MCF 10A (cell line): ENCODE data around the gene FGGY. TPM values are rescaled to one million over a fixed set of nuclear protein-coding genes. Genes with fewer than 3 reads are reported as not detected.

Source experiments
- BruUV-seq: library from RNA; stranded (reverse); fragments of 400-500 nt; replicated peaks from 2 replicates; lab custom pipeline; 2021; lab: Mats Ljungman, UMichigan
- CTCF ChIA-PET: fragments of 300-600 bp; sonication (Branson Sonifier 250); formaldehyde crosslinking; extraction: SDS; loops from one replicate; lab custom pipeline; 2021; ENCODE audit warnings: antibody characterized with exemption, inconsistent platforms; lab: Yijun Ruan, JAX
- POLR2A ChIA-PET: fragments of 300-600, 350-650 bp; sonication (Branson Sonifier 250); formaldehyde crosslinking; extraction: SDS; loops from one replicate; lab custom pipeline; 2020; ENCODE audit warnings: antibody characterized with exemption, inconsistent platforms; lab: Yijun Ruan, JAX
- DNase-seq: peaks from one replicate; pipeline ENCODE4 v3.0.0-alpha.2; 2018; ENCODE audit not compliant: unreplicated experiment
- H3K27ac Mint-ChIP-seq: one replicate; pipeline ENCODE4 v1.8.0; 2022; ENCODE audit warnings: mild to moderate bottlenecking, low read depth, mixed read lengths; ENCODE audit not compliant: unreplicated experiment
- H3K27me3 Mint-ChIP-seq: one replicate; pipeline ENCODE4 v1.8.0; 2022; ENCODE audit warnings: mixed read lengths; ENCODE audit not compliant: insufficient read depth, unreplicated experiment
- H3K36me3 Mint-ChIP-seq: one replicate; pipeline ENCODE4 v1.8.0; 2022; ENCODE audit warnings: mild to moderate bottlenecking, moderate library complexity, mixed read lengths; ENCODE audit not compliant: insufficient read depth, unreplicated experiment
- H3K4me1 Mint-ChIP-seq: one replicate; pipeline ENCODE4 v1.8.0; 2022; ENCODE audit warnings: mixed read lengths; ENCODE audit not compliant: insufficient read depth, unreplicated experiment
- H3K4me3 Mint-ChIP-seq: one replicate; pipeline ENCODE4 v1.8.0; 2022; ENCODE audit warnings: mild to moderate bottlenecking, moderate library complexity, mixed read lengths; ENCODE audit not compliant: unreplicated experiment
- H3K9me3 Mint-ChIP-seq: one replicate; pipeline ENCODE4 v1.8.0; 2022; ENCODE audit warnings: mixed read lengths; ENCODE audit not compliant: unreplicated experiment
- CTCF ChIP-seq: fragments of 200-600 bp; IDR thresholded peaks from one replicate; pipeline ENCODE4 v1.8.0; 2022; ENCODE audit warnings: antibody characterized with exemption, mild to moderate bottlenecking; ENCODE audit not compliant: unreplicated experiment
- intact Hi-C: fragments of 100-400 bp; cut with micrococcal nuclease; formaldehyde crosslinking; loops from 2 replicates; pipeline ENCODE4 v1.14.1; 2022
- total RNA-seq: library from RNA; stranded (reverse); gene quantifications from 2 replicates; pipeline ENCODE4 v1.2.3, GENCODE V29; 2022

The FGGY gene
- total RNA-seq, 1 experiment from 2014 or later = 10.6 TPM

DNA sequence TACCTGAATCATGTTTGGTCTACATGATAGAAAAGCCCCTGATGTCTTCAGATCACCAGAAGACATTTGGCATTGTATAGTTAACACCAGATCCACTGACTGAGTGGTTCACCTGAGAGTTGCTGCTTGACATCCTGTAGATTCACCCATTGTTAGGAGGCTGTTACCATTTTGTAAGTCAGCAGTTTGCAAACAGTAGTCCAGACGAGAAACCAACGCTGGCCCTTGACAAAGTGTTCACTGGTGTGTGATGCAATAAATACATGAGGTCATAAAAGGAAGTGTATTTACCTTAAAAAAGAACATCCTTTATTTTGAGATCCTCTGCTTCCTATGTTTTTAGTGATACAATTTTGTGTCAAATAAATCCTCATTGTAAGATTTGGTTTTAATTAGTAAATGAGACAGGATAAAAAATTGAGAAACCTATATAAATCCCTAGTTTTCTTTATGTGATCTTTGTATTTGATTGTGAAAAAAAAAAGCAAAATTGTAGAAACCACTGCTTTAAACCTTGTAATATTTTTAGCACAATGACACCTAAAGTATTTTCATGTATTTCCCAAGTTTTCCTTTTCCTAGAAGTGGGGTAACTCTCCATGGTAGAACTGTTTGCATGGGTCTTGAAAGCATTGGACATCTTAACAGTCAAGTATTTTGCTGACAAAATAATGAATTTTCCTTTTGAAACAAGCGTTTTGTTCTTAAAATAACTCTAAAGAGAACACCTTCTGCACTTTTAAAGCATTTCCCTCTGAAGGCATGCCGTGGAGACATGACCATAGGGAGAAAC lies 204.3 kb downstream of the FGGY start:
- peaks cover 6% of the 10 kb centered on the region for H3K36me3 Mint-ChIP-seq
- no peak overlapping the region for H3K4me3 Mint-ChIP-seq
- intact Hi-C loops = no loop called here
- no peak overlapping the region for H3K27ac Mint-ChIP-seq
- peaks cover 26% of the 10 kb centered on the region for H3K4me1 Mint-ChIP-seq
- peak; percentile 24 for DNase-seq
- H3K9me3 Mint-ChIP-seq = peaks cover 3% of the 10 kb centered on the region
- no TSS peak for BruUV-seq
- no peaks in the 10 kb centered on the region for H3K27me3 Mint-ChIP-seq
- TF ChIP-seq CTCF = no peak
- ChIA-PET POLR2A (interaction anchor here (0.5 to 1.8 kb wide), 4 partner anchors 16 to 720 kb away, joined by 3 to 9 read pairs (median 4); no protein-coding TSS in a partner anchor), CTCF (no interaction called here)

GRCh38 chr1:59502009-59502691 lies 205.3 kb downstream of the FGGY start:
- Mint-ChIP-seq H3K36me3 (peaks cover 6% of the 10 kb centered on the region), H3K4me1 (peaks cover 26% of the 10 kb centered on the region), H3K27me3 (no peaks in the 10 kb centered on the region), H3K27ac (peak overlapping the region; percentile 7), H3K9me3 (no peaks in the 10 kb centered on the region), H3K4me3 (no peak overlapping the region)
- BruUV-seq = no TSS peak
- CTCF ChIA-PET = interaction anchor here (0.6 to 1.4 kb wide), 5 partner anchors 56 to 472 kb away, joined by 3 to 8 read pairs (median 3); no protein-coding TSS in a partner anchor
- POLR2A ChIA-PET = interaction anchor here (0.6 to 1.8 kb wide), 13 partner anchors 17 to 1640 kb away, joined by 3 to 9 read pairs (median 4); no protein-coding TSS in a partner anchor
- intact Hi-C loops = no loop called here
- peak; percentile 62 for DNase-seq
- TF ChIP-seq CTCF = no peak

GRCh38 chr1:59504276-59504675 lies 207.4 kb downstream of the FGGY start:
- ChIA-PET CTCF (interaction anchor here (0.6 kb wide), 1 partner anchor 236 kb away, joined by 3 read pairs; no protein-coding TSS in a partner anchor), POLR2A (no interaction called here)
- Mint-ChIP-seq H3K36me3 (no peaks in the 10 kb centered on the region), H3K4me3 (no peak overlapping the region), H3K9me3 (peaks cover 6% of the 10 kb centered on the region), H3K27ac (no peak overlapping the region), H3K27me3 (no peaks in the 10 kb centered on the region), H3K4me1 (peaks cover 24% of the 10 kb centered on the region)
- no peak for DNase-seq
- no peak for TF ChIP-seq CTCF
- no TSS peak for BruUV-seq
- intact Hi-C loops = no loop called here

DNA sequence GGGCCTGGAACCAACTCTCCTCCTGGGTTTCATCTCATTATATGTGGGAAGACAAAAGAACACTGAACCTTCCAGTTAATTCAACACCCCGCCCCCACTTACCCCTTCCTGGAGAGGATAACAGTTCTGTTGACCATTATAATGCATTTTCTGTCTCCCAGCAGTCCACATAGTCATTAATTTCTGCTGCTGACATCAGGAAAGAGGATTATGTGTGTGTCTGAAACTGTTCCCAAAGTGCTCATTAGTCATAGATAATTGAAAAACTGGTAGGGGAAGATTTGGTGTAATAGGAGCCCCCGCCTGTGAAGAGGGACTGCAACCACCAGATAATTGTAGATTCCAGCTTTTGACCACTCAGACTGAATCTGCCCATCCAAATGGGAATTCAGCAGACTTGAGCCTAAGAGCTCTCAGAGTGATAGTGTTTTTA lies 208.7 kb downstream of the FGGY start:
- H3K9me3 Mint-ChIP-seq = peaks cover 6% of the 10 kb centered on the region
- no peak for TF ChIP-seq CTCF
- ChIA-PET CTCF (no interaction called here), POLR2A (no interaction called here)
- no peak for DNase-seq
- H3K27ac Mint-ChIP-seq = no peak overlapping the region
- peaks cover 13% of the 10 kb centered on the region for H3K4me1 Mint-ChIP-seq
- H3K27me3 Mint-ChIP-seq = no peaks in the 10 kb centered on the region
- BruUV-seq = no TSS peak
- intact Hi-C loops = no loop called here
- H3K36me3 Mint-ChIP-seq = no peaks in the 10 kb centered on the region
- H3K4me3 Mint-ChIP-seq = no peak overlapping the region
